Measurements from ENCODE around the gene OXT. TPM values are rescaled to one million over a fixed set of nuclear protein-coding genes. Genes with fewer than 3 reads are reported as not detected.
A peak's percentile ranks its signal among the peaks of the same experiment; 100 is the strongest.
"Not testable (repeated sequence)": the region's sequence is repeated elsewhere in the genome, so short reads cannot be mapped to it uniquely, and the experiment has no call there.

OXT gene
- total and polyA plus RNA-seq, 9 donors = 0.61 to 0.86 TPM; not detected in 7

DNA sequence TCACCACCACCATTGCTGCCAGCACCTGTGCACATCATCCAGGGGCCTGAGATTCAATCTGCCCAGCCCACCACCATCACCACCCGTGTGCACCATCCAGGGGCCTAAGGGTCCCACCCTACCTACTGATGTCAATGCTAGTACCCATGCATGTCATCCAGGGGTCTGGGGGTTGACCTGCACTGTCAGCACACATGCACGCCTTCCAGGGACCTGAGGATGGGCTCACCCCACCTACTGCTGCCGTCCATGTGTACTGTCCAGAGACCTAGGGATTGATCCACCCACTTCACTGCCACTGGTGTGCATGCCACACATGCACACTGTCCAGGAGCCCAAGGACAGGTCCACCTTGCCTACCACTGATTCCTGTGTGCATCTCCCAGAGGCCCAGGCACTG is 11.9 kb upstream of the OXT start:
- no peak overlapping the region for H3K4me3 ChIP-seq
- intact Hi-C loops (cut with DNase I) = loop anchor here in 2 of 4 donors (10.0 kb wide), 2 partner anchors 55 to 255 kb away; no protein-coding TSS in a partner anchor
- no peaks in the 10 kb centered on the region for H3K9me3 ChIP-seq
- H3K27ac ChIP-seq = no peak overlapping the region
- H3K36me3 ChIP-seq = no peaks in the 10 kb centered on the region
- TF ChIP-seq, protein P1, sequence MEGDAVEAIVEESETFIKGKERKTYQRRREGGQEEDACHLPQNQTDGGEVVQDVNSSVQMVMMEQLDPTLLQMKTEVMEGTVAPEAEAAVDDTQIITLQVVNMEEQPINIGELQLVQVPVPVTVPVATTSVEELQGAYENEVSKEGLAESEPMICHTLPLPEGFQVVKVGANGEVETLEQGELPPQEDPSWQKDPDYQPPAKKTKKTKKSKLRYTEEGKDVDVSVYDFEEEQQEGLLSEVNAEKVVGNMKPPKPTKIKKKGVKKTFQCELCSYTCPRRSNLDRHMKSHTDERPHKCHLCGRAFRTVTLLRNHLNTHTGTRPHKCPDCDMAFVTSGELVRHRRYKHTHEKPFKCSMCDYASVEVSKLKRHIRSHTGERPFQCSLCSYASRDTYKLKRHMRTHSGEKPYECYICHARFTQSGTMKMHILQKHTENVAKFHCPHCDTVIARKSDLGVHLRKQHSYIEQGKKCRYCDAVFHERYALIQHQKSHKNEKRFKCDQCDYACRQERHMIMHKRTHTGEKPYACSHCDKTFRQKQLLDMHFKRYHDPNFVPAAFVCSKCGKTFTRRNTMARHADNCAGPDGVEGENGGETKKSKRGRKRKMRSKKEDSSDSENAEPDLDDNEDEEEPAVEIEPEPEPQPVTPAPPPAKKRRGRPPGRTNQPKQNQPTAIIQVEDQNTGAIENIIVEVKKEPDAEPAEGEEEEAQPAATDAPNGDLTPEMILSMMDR (IDR thresholded peaks at IDR 0.05) = no peak
- TF ChIP-seq EP300 (IDR thresholded peaks at IDR 0.05) (no peak), POLR2A (IDR thresholded peaks at IDR 0.05) (no peak)
- H3K4me1 ChIP-seq (ENCODE audit: insufficient read depth) = no peaks in the 10 kb centered on the region
- no peak for DNase-seq
- WGBS, 3 donors = 90 to 95% (median 94%) methylated on average over 3 of the region's 3 CpGs
- no peaks in the 10 kb centered on the region for H3K27me3 ChIP-seq

- WGBS, 3 donors = 74 to 95% (median 83%) methylated on average over 6 of the region's 6 CpGs
- H3K4me1 ChIP-seq (ENCODE audit: insufficient read depth); intact Hi-C loops (cut with DNase I); H3K4me3 ChIP-seq; H3K27me3 ChIP-seq; H3K36me3 ChIP-seq; H3K9me3 ChIP-seq; H3K27ac ChIP-seq: not testable (repeated sequence)
- DNase-seq = peak in 1 of 5 donors; percentile 1
Measured at GRCh38 chr20:3064119-3064518, 7.3 kb upstream of the OXT start.

DNA sequence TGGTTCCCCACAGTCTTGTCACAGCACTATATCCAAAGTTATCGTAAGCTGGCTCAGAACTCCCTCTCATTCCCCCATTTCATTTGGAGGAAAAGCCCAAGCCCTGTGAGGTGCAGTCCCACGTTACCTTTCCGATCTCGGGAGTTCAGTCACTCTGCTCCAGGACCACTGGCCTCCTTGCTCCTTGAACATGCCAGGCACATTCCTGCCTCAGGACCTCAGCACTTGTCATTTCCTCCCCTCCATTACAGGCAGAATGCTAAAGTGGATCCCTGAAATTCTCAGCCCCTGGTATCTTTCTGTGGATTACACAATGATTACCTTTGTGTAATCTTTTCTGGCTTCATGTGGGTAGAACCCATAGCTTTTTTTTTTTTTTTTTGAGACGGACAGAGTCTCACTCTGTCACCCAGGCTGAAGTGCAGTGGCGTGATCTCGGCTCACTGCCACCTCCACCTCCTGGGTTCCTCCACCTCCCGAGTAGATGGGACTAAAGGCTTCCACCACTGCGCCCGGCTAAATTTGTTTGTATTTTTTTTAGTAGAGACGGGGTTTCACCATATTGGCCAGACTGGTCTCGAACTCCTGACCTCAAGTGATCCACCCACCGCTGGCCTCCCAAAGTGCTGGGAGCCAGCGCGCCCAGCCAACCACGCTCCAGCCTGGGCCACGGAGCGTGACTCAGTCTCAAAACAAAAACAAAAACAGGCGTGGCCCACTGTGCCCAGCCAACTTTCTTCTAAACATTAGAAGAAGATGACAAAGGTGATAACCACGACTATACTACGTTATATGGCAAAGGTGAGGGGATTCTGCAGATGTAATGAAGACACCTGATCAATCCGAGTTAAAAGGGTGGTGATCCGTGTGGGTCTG is 4.0 kb upstream of the OXT start:
- no peak for DNase-seq
- H3K4me3 ChIP-seq = no peak overlapping the region
- intact Hi-C loops (cut with DNase I) = no loop called here
- no peaks in the 10 kb centered on the region for H3K9me3 ChIP-seq
- no peak overlapping the region for H3K27ac ChIP-seq
- H3K36me3 ChIP-seq = no peaks in the 10 kb centered on the region
- 65 to 84% (median 77%) methylated on average over 23 of the region's 23 CpGs for WGBS, 3 donors
- no peaks in the 10 kb centered on the region for H3K27me3 ChIP-seq
- no peaks in the 10 kb centered on the region for H3K4me1 ChIP-seq (ENCODE audit: insufficient read depth)
- TF ChIP-seq, protein P1 (IDR thresholded peaks at IDR 0.05) = no peak
- TF ChIP-seq EP300 (IDR thresholded peaks at IDR 0.05) (no peak), POLR2A (IDR thresholded peaks at IDR 0.05) (no peak)

DNA sequence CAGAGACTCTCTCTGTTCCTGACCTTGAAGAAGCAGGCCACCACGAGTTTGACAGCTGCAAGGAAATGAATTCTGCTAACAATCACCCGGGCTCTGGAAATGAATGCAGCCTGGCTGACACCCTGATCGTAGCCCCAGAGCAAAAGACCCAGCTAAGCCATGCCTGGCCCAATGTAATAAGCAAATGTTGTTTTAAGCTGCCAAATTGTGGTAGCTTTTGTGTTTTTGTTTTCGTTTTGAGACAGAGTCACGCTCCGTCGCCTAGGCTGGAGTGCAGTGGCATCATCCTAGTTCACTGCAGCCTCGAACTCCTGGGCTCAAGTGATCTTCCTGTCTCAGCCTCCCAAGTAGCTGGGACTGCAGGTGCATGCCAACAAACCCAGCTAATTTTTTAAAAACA is 3.3 kb upstream of the OXT start:
- Histone ChIP-seq H3K36me3 (no peaks in the 10 kb centered on the region), H3K4me3 (no peak overlapping the region), H3K27me3 (no peaks in the 10 kb centered on the region), H3K27ac (no peak overlapping the region), H3K4me1 (ENCODE audit: insufficient read depth) (no peaks in the 10 kb centered on the region), H3K9me3 (no peaks in the 10 kb centered on the region)
- no peak for TF ChIP-seq POLR2A (IDR thresholded peaks at IDR 0.05)
- TF ChIP-seq, protein P1 (IDR thresholded peaks at IDR 0.05) = no peak
- TF ChIP-seq EP300 (IDR thresholded peaks at IDR 0.05) = no peak
- WGBS, 3 donors = 54 to 71% (median 68%) methylated on average over 8 of the region's 8 CpGs
- no peak for DNase-seq
- intact Hi-C loops (cut with DNase I) = no loop called here
